Fibroblast of lung (primary cell): Measurements from ENCODE around the gene STXBP2. TPM values are rescaled to one million over a fixed set of nuclear protein-coding genes. Genes with fewer than 3 reads are reported as not detected.

Experiments
- DNase-seq, 2 donors: peaks; one replicate each; pipeline versions ENCODE4 v3.0.0 to v3.0.0-alpha.2; 2010; ENCODE audit warnings: low read depth in 2 of 2
- H2AFZ ChIP-seq: 2 replicates; pipeline ENCODE4 v1.5.1; 2012; ENCODE audit warnings: low read length, control low read depth, inconsistent platforms
- H3K27ac ChIP-seq: 2 replicates; pipeline ENCODE4 v1.5.1; 2011; ENCODE audit warnings: low read length, control low read depth; ENCODE audit not compliant: insufficient read depth
- H3K27me3 ChIP-seq: 2 replicates; pipeline ENCODE4 v1.5.1; 2011; ENCODE audit warnings: mild to moderate bottlenecking, low read length; ENCODE audit not compliant: control insufficient read depth, insufficient read depth
- H3K36me3 ChIP-seq: 2 replicates; pipeline ENCODE4 v1.5.1; 2011; ENCODE audit warnings: low read length; ENCODE audit not compliant: control insufficient read depth, insufficient read depth
- H3K4me1 ChIP-seq: 2 replicates; pipeline ENCODE4 v1.5.1; 2011; ENCODE audit warnings: low read length; ENCODE audit not compliant: control insufficient read depth, insufficient read depth; ENCODE audit errors: extremely low read depth
- H3K4me2 ChIP-seq: 2 replicates; pipeline ENCODE4 v1.5.1; 2011; ENCODE audit warnings: low read length, control low read depth; ENCODE audit not compliant: insufficient read depth; ENCODE audit errors: extremely low read depth
- H3K4me3 ChIP-seq, 4 experiments: fragments of 200-600 bp in 1 of 4; sonication (generic) in 1 of 4; replicated peaks in 1 of 4; 2 replicates each; pipeline ENCODE4 v1.5.1; 2011 to 2016; ENCODE audit warnings: low read length in 4 of 4, low read depth in 3 of 4, mild to moderate bottlenecking in 3 of 4, control low read depth in 2 of 4, inconsistent platforms in 1 of 4, mixed read lengths in 1 of 4; ENCODE audit not compliant: insufficient read depth in 1 of 4; ENCODE audit errors: control extremely low read depth in 1 of 4
- H3K79me2 ChIP-seq: 2 replicates; pipeline ENCODE4 v1.5.1; 2012; ENCODE audit warnings: mild to moderate bottlenecking, low read length, inconsistent platforms; ENCODE audit not compliant: control insufficient read depth, insufficient read depth
- H3K9ac ChIP-seq: 2 replicates; pipeline ENCODE4 v1.5.1; 2011; ENCODE audit warnings: mild to moderate bottlenecking, low read length, control low read depth; ENCODE audit not compliant: insufficient read depth
- H3K9me3 ChIP-seq: 2 replicates; pipeline ENCODE4 v1.5.1; 2012; ENCODE audit warnings: low read depth, low read length; ENCODE audit not compliant: control insufficient read depth, insufficient read depth
- H4K20me1 ChIP-seq: 2 replicates; pipeline ENCODE4 v1.5.1; 2011; ENCODE audit warnings: low read length; ENCODE audit not compliant: control insufficient read depth, insufficient read depth; ENCODE audit errors: extremely low read depth
- CTCF ChIP-seq, 2 donors: IDR thresholded peaks in 1 of 2; conservative IDR thresholded peaks in 1 of 2; 1 replicate in 1 of 2; 2 replicates in 1 of 2; pipeline ENCODE4 v1.5.1; 2011 to 2012; ENCODE audit warnings: low read length in 2 of 2, control low read depth in 1 of 2, inconsistent platforms in 1 of 2, low read depth in 1 of 2, mild to moderate bottlenecking in 1 of 2
- EZH2 ChIP-seq: IDR thresholded peaks from 2 replicates; pipeline ENCODE4 v1.5.1; 2012; ENCODE audit warnings: low read length, control low read depth, mild to moderate bottlenecking; ENCODE audit errors: missing control alignments
- polyA plus RNA-seq, 2 donors: library from polyadenylated mRNA; depleted of rRNA in 1 of 2; stranded (reverse) in 1 of 2; unstranded in 1 of 2; fragments of >200 nt; gene quantifications; 2 replicates each; pipeline ENCODE4 v1.2.1, GENCODE V29; 2011 to 2012; ENCODE audit warnings: missing spikeins in 1 of 2
- total RNA-seq: library from RNA; depleted of rRNA; stranded (reverse); fragments of >200 nt; gene quantifications from 2 replicates; pipeline ENCODE4 v1.2.1, GENCODE V29; 2014

STXBP2 gene
- total and polyA plus RNA-seq, 2 donors (not counting 1 experiment from before 2014, with no cell fraction given): 4.6 TPM

GRCh38 chr19:7617735-7618134 lies 19.2 kb upstream of the STXBP2 start:
- no peaks in the 10 kb centered on the region for H4K20me1 ChIP-seq
- DNase-seq: no peak
- H3K9me3 ChIP-seq: no peaks in the 10 kb centered on the region
- H3K9ac ChIP-seq: no peak overlapping the region
- no peak for TF ChIP-seq EZH2
- TF ChIP-seq CTCF (conservative IDR thresholded peaks at IDR 0.05 in 1 of 2, IDR thresholded peaks at IDR 0.05 in 1 of 2; ENCODE audit: low read depth in 1 of 2, low read length in 2 of 2): no peak
- no peak overlapping the region for H3K4me3 ChIP-seq
- peaks cover 19% of the 10 kb centered on the region for H3K36me3 ChIP-seq
- no peak overlapping the region for H2AFZ ChIP-seq
- no peaks in the 10 kb centered on the region for H3K4me1 ChIP-seq
- no peak overlapping the region for H3K27ac ChIP-seq
- no peaks in the 10 kb centered on the region for H3K79me2 ChIP-seq
- no peaks in the 10 kb centered on the region for H3K27me3 ChIP-seq
- H3K4me2 ChIP-seq: no peak overlapping the region

GRCh38 chr19:7618348-7618747 lies 18.6 kb upstream of the STXBP2 start:
- no peak overlapping the region for H3K4me2 ChIP-seq
- H3K4me1 ChIP-seq: no peaks in the 10 kb centered on the region
- TF ChIP-seq CTCF (conservative IDR thresholded peaks at IDR 0.05 in 1 of 2, IDR thresholded peaks at IDR 0.05 in 1 of 2; ENCODE audit: low read depth in 1 of 2, low read length in 2 of 2) (no peak), EZH2 (no peak)
- H3K9me3 ChIP-seq: no peaks in the 10 kb centered on the region
- no peaks in the 10 kb centered on the region for H3K27me3 ChIP-seq
- H4K20me1 ChIP-seq: no peaks in the 10 kb centered on the region
- no peak overlapping the region for H3K27ac ChIP-seq
- peaks cover 21% of the 10 kb centered on the region for H3K36me3 ChIP-seq
- DNase-seq: no peak
- H3K9ac ChIP-seq: no peak overlapping the region
- H3K79me2 ChIP-seq: no peaks in the 10 kb centered on the region
- no peak overlapping the region for H2AFZ ChIP-seq
- no peak overlapping the region for H3K4me3 ChIP-seq

GRCh38 chr19:7618771-7619510 lies 18.0 kb upstream of the STXBP2 start:
- no peak overlapping the region for H3K9ac ChIP-seq
- H3K4me2 ChIP-seq: no peak overlapping the region
- H2AFZ ChIP-seq: no peak overlapping the region
- H3K4me3 ChIP-seq: no peak overlapping the region
- no peaks in the 10 kb centered on the region for H3K79me2 ChIP-seq
- H3K4me1 ChIP-seq: no peaks in the 10 kb centered on the region
- H3K9me3 ChIP-seq: no peaks in the 10 kb centered on the region
- H3K27me3 ChIP-seq: no peaks in the 10 kb centered on the region
- no peaks in the 10 kb centered on the region for H4K20me1 ChIP-seq
- TF ChIP-seq CTCF (conservative IDR thresholded peaks at IDR 0.05 in 1 of 2, IDR thresholded peaks at IDR 0.05 in 1 of 2; ENCODE audit: low read depth in 1 of 2, low read length in 2 of 2): no peak
- no peak for TF ChIP-seq EZH2
- no peak for DNase-seq
- H3K27ac ChIP-seq: no peak overlapping the region
- peaks cover 21% of the 10 kb centered on the region for H3K36me3 ChIP-seq
